Ishikawa (cell line): Measurements from ENCODE around the gene ATP11A.

Source experiments
- CEBPB ChIP-seq: IDR thresholded peaks from 2 replicates; pipeline ENCODE4 v1.6.1; 2012
- CREB1 ChIP-seq: IDR thresholded peaks from 2 replicates; pipeline ENCODE4 v1.6.1; 2012; ENCODE audit warnings: low read depth
- EGR1 ChIP-seq: IDR thresholded peaks from 2 replicates; pipeline ENCODE4 v1.6.1; 2012
- EP300 ChIP-seq: IDR thresholded peaks from 2 replicates; pipeline ENCODE4 v1.6.1; 2012; ENCODE audit warnings: borderline replicate concordance
- FOXM1 ChIP-seq: IDR thresholded peaks from 2 replicates; pipeline ENCODE4 v1.6.1; 2012; ENCODE audit warnings: low read depth, borderline replicate concordance
- MAX ChIP-seq: IDR thresholded peaks from 2 replicates; pipeline ENCODE4 v1.6.1; 2012
- NFIC ChIP-seq: IDR thresholded peaks from 2 replicates; pipeline ENCODE4 v1.6.1; 2012
- RAD21 ChIP-seq: IDR thresholded peaks from 2 replicates; pipeline ENCODE4 v1.6.1; 2012; ENCODE audit warnings: low read depth
- TAF1 ChIP-seq: IDR thresholded peaks from 2 replicates; pipeline ENCODE4 v1.6.1; 2012; ENCODE audit warnings: low read depth, mild to moderate bottlenecking
- TCF12 ChIP-seq: IDR thresholded peaks from 2 replicates; pipeline ENCODE4 v1.6.1; 2012; ENCODE audit warnings: low read depth
- TEAD4 ChIP-seq: IDR thresholded peaks from 2 replicates; pipeline ENCODE4 v1.6.1; 2012
- YY1 ChIP-seq: IDR thresholded peaks from 2 replicates; pipeline ENCODE4 v1.6.1; 2012; ENCODE audit warnings: low read depth
- ZBTB7A ChIP-seq: IDR thresholded peaks from 2 replicates; pipeline ENCODE4 v1.6.1; 2012; ENCODE audit warnings: low read depth
- TF ChIP-seq, protein P1 (sequence below): IDR thresholded peaks from 2 replicates; pipeline ENCODE4 v1.6.1; 2012
- TF ChIP-seq, protein P2 (sequence below): IDR thresholded peaks from 2 replicates; pipeline ENCODE4 v1.6.1; 2012; ENCODE audit warnings: low read depth, mild to moderate bottlenecking

The ATP11A gene

DNA sequence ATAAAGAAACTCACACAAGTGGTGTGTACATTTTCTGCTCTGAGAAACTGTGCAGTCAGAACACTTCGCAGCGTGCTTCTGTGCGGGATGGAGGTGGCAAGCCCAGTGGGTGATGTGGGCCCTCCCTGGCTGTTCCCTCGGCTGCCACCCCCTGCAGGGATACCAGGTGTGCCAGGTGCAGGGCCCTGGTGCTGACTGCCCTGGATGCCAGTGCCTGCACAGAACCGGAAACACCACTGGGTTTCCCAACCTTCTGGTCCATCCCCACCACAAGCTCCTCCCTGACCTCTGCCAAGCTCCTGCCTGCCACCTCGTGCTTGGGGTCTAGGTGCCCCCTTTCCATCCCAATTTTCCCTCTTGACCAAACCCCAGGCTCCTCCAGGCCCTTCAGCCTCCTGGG, 197.3 kb downstream of the ATP11A start:
- TF ChIP-seq CEBPB, result no peak
- TF ChIP-seq NFIC, result no peak
- no peak for TF ChIP-seq YY1
- TF ChIP-seq RAD21, result no peak
- TF ChIP-seq, protein P1, sequence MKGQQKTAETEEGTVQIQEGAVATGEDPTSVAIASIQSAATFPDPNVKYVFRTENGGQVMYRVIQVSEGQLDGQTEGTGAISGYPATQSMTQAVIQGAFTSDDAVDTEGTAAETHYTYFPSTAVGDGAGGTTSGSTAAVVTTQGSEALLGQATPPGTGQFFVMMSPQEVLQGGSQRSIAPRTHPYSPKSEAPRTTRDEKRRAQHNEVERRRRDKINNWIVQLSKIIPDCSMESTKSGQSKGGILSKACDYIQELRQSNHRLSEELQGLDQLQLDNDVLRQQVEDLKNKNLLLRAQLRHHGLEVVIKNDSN, result no peak
- TF ChIP-seq EGR1, result no peak
- TF ChIP-seq, protein P2, sequence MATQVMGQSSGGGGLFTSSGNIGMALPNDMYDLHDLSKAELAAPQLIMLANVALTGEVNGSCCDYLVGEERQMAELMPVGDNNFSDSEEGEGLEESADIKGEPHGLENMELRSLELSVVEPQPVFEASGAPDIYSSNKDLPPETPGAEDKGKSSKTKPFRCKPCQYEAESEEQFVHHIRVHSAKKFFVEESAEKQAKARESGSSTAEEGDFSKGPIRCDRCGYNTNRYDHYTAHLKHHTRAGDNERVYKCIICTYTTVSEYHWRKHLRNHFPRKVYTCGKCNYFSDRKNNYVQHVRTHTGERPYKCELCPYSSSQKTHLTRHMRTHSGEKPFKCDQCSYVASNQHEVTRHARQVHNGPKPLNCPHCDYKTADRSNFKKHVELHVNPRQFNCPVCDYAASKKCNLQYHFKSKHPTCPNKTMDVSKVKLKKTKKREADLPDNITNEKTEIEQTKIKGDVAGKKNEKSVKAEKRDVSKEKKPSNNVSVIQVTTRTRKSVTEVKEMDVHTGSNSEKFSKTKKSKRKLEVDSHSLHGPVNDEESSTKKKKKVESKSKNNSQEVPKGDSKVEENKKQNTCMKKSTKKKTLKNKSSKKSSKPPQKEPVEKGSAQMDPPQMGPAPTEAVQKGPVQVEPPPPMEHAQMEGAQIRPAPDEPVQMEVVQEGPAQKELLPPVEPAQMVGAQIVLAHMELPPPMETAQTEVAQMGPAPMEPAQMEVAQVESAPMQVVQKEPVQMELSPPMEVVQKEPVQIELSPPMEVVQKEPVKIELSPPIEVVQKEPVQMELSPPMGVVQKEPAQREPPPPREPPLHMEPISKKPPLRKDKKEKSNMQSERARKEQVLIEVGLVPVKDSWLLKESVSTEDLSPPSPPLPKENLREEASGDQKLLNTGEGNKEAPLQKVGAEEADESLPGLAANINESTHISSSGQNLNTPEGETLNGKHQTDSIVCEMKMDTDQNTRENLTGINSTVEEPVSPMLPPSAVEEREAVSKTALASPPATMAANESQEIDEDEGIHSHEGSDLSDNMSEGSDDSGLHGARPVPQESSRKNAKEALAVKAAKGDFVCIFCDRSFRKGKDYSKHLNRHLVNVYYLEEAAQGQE, result no peak

GRCh38 chr13:112887557-112887991, 197.7 kb downstream of the ATP11A start:
- TF ChIP-seq, protein P1, result no peak
- no peak for TF ChIP-seq TAF1
- no peak for TF ChIP-seq TEAD4
- TF ChIP-seq RAD21, result no peak
- no peak for TF ChIP-seq FOXM1
- TF ChIP-seq EGR1, result no peak
- TF ChIP-seq YY1, result no peak
- TF ChIP-seq CEBPB, result no peak
- TF ChIP-seq, protein P2, result no peak
- TF ChIP-seq TCF12, result no peak
- no peak for TF ChIP-seq ZBTB7A
- TF ChIP-seq EP300, result no peak

DNA sequence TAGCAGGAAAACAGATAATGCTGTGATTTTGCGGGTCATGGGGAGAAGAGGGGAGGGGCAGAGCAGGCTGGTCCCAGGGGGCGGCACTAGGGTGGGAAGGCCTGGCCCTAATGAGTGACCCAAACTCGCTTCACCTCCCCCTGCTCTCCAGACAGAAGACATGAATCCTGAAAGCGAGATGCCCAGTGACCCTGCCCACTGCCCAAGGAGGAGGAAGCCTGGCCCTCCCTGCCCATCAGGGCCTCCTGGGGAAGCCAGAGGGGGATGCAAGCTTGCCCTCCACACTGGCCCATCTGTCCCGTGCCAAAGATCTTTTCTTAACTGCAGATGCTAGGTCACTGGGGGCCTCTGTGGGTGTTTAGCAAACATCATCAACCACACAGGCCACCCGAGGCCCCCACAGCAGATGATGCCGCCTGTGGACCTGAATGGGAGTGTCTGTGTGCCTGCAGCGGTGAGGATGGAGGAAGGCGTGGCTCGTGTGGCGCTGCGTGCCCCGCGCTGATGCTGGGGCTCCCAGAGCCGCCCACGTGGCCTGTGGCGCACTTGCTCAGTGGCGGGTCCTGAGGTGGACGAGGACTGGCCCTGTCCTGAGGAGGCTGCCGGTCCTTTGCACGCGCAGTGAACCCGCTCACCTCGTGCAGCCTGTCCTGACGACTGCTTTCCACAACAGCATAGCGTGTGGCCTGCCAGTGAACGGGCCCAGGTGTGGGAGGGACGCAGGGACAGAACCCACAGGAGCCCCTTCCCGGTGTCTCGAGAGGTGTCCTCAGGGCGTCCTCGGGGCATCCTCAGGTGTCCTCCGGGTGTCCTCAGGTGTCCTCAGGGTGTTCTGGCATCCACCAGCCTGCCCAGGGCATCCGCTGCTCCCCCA, 198.6 kb downstream of the ATP11A start:
- no peak for TF ChIP-seq NFIC
- TF ChIP-seq ZBTB7A, result no peak
- TF ChIP-seq FOXM1, result no peak
- TF ChIP-seq EGR1, result no peak
- TF ChIP-seq, protein P1, result no peak
- no peak for TF ChIP-seq YY1
- no peak for TF ChIP-seq MAX
- no peak for TF ChIP-seq CREB1
- TF ChIP-seq EP300, result no peak
- TF ChIP-seq, protein P2, result no peak
- TF ChIP-seq TEAD4, result no peak
- TF ChIP-seq RAD21, result no peak
- TF ChIP-seq TCF12, result no peak
- TF ChIP-seq TAF1, result no peak
